Suppressor macrophage treated with lipopolysaccharide for 1 hour (primary cell): ENCODE data around the gene BEX1.
A peak's percentile ranks its signal among the peaks of the same experiment; 100 is the strongest.
"Not testable (repeated sequence)": the region's sequence is repeated elsewhere in the genome, so short reads cannot be mapped to it uniquely, and the experiment has no call there.

Experiments
- DNase-seq, 3 donors: peaks; one replicate each; pipeline ENCODE4 v3.0.0-alpha.2; 2020 to 2022

Gene BEX1

DNA sequence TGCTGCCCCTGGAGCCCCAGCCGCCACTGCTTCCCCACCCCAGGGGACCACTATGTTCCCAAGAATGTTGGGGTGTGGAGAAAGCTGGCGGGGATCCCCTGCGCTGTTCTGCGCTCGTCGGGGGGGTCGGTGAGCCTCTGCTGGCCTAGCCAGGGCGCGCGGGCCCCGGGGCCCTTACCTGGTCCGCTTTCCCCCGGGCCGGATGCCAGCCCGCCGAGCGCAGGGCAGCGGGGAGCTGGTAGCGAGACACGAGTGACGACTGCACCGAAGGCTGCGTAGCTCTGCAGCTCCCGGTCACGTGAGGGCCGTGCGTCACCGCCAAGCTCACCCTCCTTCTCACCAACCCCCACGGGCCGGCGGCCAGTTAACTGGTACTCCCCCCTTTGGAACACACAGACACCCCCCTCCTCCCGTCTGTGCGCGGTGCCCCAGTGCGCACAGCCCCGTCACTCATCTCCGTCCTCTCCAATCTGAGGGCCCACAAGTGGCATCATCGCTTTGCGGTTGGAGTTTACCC, at the start of gene BEX1:
TSS of gene BEX1 (minus strand) at position 254 of the 517 bp plus-strand sequence. CDS start 897 bp downstream, outside the sequence.
- DNase-seq: peak; percentile 18 to 22 (median 21)

DNA sequence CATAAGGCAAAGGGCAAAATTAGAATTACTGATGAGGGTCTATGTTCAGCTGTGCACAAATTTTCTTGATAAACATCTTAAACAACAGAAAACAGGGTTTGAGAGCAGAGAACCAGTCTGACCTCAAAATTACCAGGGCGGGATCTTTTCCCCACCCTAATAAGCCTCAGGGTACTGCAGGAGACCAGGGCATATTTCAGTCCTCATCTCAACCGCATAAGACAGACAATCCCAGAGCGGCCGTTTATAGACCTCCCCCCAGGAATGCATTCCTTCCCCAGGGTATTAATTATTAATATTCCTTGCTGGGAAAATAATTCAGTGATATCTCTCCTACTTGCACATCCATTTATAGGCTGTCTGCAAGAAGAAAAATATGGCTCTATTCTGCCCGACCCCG, 45.5 kb upstream of the BEX1 start:
- DNase-seq: not testable (repeated sequence)

DNA sequence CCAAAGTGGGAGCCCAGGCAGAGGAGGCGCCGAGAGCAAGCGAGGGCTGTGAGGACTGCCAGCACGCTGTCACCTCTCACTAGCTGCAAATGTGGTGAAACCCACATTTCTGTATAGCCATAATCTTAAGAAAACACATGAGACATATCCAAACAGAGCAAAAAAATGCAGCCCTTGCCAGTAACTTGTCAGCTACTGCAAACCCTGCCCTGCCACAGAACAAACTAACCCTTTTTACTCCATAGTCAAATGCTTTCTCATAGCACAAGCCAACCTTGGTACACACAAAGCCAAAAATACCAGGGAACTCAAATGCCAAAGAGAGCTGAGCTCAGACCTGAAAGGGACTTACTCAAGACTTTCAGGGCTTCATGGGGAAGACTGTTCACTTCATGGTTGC, 43.9 kb upstream of the BEX1 start:
- DNase-seq: no peak

DNA sequence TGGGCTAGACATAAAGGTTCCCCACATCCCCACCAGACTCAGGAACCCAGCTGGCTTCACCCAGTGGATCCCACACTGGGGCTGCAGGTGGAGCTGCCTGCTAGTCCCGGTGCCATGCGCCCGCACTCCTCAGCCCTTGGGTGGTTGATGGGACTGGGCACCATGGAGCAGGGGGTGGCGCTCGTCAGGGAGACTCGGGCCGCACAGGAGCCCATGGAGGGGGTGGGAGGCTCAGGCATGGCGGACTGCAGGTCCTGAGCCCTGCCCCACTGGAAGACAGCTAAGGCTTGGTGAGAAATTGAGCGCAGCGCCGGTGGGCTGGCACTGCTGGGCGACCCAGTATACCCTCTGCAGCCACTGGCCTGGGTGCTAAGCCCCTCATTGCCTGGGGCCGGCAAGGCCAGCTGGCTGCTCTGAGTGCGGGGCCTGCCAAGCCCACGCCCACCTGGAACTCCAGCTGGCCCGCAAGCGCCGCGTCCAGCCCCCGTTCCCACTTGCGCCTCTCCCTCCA, 43.3 kb upstream of the BEX1 start:
- not testable (repeated sequence) for DNase-seq

DNA sequence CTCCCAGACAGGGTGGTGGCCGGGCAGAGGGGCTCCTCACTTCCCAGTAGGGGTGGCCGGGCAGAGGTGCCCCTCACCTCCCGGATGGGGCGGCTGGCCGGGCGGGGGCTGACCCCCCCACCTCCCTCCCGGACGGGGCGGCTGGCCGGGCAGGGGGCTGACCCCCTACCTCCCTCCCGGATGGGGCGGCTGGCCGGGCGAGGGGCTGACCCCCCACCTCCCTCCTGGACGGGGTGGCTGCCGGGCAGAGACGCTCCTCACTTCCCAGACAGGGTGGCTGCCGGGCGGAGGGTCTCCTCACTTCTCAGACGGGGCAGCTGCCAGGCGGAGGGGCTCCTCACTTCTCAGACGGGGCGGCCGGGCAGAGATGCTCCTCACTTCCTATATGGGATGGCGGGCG, 40.4 kb upstream of the BEX1 start:
- DNase-seq: not testable (repeated sequence)

DNA sequence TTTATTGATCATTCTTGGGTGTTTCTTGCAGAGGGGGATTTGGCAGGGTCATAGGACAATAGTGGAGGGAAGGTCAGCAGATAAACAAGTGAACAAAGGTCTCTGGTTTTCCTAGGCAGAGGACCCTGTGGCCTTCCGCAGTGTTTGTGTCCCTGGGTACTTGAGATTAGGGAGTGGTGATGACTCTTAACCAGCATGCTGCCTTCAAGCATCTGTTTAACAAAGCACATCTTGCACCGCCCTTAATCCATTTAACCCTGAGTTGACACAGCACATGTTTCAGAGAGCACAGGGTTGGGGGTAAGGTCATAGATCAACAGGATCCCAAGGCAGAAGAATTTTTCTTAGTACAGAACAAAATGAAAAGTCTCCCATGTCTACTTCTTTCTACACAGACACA, 39.9 kb upstream of the BEX1 start:
- DNase-seq: not testable (repeated sequence)

DNA sequence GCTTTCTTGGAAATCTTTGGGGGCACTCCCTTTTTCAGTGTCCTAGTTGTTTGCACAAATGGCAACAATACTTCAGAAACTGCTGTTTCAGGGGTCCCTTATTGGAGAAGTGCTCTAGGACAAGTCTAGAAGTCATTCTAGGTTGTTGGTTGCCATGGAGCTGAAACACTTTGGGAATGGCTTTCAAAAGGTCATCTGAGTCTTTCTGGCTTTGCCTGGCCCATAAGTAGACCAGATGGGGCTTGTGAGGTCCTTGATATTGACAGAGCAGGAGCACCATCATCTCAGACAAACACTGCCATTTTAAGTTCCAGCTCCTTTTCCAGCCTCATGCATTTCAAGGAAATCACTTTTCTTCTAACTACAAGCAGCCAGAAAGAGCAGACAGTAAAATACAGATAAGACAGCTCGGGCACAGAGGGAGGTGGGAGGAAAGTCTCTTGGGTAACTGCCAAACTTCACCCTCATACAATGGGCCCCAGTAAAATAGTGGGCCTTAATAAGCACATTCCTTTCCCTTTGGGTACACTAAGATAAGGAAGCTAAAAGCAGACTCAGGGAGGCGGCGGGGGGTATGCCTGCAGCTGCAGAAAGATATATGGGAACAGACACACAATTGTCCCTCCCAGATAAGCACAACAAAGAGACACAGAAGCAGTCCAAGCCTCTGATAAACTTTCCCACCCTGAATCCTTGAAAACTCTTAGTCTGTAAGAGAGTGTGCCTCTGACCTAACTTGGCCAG, 37.5 kb upstream of the BEX1 start:
- DNase-seq: no peak

DNA sequence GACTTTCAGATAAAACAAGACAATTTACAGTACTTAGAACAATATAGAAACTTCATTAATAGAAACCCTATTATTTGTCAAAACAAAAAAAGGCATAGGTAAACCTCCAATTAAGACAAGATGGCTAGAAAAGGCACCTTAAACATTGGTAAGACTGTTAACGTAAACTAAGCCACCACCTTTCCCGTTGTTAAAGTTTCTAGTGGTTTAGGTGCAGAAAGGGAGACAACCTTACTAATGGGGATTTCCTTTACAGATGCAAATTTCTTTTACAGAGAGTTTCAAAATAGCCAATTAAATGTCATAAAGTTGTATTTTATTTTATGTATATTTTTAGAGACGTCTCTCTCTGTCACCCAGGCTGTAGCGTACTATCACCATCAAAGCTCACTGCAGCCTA, 36.5 kb upstream of the BEX1 start:
- no peak for DNase-seq

DNA sequence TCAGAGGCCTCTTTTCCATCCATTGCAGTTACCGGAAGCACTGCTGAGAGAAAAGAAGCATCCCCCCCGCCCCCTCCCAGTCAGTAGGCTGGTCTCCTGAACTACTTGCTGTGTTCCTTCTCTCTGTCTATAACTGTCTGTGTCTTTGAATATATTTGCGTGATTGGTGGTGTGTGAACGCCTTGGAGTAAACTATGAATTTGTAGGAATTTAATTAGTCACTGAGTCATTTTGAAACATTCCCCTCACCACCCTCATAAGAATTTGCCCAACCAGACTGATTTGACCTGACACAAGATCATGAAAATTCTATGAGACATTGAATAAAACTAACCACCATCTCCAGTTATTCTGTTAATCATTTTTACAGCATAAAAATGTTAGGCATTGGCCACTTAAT, 35.7 kb upstream of the BEX1 start:
- DNase-seq: no peak

DNA sequence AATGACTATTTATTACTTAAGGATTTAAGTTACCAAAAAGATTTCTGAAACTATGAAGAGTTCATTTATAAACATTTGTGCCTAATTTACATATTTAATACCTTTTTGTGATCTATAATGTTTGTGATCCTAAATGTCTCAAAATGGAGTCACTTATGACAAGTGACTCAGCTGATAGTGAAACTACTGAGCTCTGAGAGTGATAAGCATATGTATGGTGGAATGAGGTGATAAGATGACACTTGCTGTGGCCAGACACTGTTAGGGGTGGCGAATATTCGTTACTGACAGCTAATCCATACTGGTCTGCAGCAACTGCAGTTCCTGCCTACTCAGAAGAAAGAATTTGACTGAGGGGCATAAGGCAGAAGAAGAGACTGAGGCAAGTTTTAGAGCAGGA, 34.5 kb upstream of the BEX1 start:
- no peak for DNase-seq

DNA sequence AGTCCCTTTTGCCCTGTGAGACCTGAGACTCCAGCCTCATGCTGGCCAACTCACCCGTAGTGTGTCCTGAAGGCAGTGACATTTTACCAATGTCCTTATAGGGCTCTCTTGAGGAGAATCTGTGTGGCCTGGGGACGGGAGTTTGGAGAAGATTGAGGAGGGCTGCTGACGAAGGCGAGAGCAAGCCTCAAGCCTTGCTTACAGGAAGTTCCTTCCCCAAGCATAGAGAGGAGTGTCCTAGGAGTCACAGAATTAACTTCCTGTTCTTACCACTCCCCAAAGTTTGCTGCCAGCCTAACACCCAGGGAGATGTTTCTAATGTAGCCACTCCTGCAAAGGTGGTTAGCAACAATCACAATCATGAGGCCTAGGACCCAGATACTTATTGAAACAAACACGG, 29.0 kb upstream of the BEX1 start, which contains the start of gene NXF3:
TSS of gene NXF3 (minus strand) at position 202 of the 400 bp plus-strand sequence. CDS start at position 82, 120 bp downstream.
- peak; percentile 1 to 27 (median 22) for DNase-seq

DNA sequence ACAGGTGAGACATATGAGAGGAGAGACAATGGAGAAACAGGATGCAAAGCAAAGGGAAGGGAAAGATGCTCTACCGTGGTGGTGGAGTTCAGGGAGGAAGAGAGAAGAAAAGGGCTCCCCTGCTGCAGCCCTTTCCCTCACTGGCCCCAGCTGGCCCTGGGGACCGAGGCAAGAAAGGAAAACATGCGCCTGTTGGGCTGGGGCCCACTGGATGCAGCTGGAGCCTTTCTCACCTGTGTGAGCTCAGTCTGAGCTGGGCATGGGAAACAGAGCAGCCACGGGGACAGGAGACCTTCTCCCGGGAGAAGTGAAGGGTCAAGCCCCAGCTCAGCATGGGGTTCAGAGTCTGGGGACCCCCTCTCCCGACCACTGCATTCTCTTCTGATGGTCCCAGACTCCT, 17.1 kb upstream of the BEX1 start:
- no peak for DNase-seq

DNA sequence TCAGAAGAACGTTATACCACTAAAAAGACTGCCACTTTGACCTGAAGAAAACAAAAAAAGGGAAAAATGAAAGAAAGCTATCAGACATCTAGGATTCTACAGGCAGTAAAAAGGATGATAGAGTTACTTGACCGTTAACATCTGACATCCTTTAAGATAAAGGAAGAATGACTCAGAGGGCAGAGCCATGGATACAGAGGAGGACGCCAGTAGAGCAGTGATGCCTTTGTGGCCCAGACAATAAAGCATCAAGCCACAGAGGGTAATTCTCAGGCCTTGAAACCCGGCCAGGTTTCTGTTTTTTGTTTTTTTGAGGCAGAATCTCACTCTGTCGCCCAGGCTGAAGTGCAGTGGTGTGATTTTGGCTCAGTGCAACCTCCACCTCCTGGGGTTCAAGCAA, 9.5 kb upstream of the BEX1 start:
- DNase-seq: no peak

DNA sequence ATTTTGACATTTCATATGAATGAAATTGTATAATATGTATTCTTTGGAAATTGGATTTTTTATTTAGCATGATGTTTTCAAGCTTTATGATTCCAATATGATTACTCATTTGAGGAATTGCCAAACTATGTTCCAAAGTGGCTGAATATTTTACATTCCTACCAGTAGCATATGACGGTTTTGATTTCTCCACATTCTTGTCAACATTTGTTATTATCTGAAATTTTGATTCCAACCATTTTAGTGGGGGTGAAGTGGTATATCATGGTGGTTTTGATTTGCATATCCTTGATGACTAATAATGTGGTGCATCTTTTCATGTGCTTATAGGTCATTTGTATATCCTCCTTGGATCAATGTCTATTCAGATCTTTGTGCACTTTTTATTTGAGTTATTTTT, 2.6 kb upstream of the BEX1 start:
- DNase-seq: no peak

DNA sequence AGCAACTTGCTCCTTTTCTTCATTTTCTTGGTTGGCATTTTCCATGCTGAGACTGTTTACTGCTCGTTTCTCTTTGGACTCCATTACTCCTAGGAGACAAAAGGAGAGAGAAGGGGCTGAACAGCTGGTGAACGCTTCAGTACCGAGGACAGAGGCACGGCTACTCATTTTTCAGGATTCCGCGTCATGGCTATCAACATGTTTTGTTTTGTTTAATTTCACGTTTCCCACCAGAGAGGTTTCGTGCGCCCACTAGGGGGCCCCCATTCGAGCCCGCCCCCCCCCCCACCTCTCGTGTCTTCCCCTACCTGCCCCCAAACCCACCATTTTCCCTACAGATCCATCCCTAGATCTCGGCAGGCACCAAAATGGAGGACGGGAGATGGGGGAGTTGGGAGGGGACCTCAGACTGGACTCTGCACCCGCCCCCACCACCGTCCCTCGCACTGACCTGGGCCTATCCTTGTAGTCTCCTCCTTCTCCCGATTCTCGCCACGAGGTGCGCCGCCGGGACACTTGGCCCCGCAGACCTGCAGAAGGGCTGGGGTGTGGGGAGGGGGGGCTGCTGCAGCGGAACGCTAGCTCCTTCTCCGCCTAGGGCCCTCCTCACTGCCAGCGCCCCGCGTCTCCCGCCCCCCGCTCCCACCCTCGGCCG, 653 bp downstream of the BEX1 start:
- peak; percentile 10 to 36 (median 19) for DNase-seq

DNA sequence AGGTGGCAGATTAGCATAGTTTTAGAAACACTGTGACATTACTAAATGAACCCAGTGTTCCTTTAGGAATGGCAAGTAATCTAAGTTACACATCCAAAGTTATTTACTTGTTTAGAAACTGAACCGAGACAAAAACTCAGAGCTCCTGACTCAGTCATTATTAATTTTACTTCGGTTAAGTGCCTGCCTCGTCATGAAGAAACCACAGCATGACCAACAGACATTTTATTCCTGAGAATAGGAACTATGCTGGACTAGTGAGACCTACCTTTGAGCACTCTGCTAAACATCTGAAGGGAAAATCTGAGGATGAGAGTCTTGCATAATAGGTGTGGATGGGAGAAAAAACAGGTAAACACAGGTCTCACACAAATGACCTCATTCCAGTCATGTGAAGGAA, 2.5 kb downstream of the BEX1 start:
- no peak for DNase-seq

DNA sequence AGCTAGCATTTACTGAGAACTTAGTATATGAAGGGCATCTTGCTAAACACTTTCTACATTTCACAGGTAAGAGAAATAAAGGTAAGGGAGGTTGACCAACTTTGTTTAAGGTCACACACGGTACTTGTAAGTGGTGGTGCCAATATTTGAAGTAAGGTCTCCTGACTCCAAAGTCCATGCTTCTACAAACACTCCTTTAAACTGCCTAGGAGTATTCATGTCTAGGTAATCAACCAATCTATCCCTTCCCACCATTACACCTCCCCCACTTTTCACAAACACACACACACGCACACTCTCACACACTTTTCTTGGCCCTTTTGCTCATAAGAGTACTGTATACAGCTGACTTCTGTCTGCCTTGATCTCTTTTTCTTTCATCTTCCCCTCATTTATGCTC, 7.1 kb downstream of the BEX1 start:
- no peak for DNase-seq

DNA sequence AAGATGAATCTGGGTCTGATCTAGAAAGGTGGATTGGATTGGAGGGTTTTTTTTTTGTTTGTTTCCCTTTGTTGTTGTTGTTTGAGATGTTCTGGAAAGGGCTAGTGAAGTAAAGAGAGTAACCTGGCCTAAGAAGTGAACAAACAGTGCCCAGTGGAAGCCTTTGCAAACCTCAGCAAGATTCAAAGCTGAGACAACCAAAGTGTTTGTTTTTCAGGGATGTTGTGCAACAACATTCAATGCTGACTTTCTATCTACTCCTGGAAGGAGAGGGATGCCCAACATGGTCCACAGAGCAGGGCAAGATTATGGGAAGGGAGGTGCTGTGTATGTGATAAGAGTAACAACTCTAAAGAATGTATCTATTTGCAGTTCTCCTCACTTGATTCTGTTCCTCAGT, 11.3 kb downstream of the BEX1 start:
- DNase-seq: no peak

DNA sequence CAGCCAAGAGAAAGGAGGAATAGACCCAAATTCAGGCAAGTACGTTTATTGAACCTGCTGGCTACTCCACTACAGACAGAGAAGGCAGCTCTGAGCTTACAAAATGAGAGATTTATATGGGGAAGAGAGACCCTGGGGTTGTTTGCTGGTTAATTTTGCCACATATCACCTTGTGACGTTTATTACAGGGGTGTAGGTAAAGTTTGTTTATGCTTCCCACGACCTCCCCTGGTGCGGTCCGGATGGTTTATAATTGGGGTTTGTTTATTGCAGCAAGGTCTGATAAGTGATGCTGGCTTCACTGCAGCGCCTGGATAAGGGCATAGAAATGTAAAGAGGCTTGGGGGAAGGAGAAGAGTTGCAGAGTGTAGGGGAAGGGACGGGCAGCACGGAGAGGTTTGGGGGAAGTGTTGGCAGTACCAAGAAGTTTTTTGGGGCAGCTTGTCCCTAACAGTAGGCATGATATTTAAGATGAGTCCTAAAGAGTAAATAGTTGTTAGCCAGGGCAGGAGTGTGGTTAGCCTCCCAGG, 12.6 kb downstream of the BEX1 start:
- no peak for DNase-seq

DNA sequence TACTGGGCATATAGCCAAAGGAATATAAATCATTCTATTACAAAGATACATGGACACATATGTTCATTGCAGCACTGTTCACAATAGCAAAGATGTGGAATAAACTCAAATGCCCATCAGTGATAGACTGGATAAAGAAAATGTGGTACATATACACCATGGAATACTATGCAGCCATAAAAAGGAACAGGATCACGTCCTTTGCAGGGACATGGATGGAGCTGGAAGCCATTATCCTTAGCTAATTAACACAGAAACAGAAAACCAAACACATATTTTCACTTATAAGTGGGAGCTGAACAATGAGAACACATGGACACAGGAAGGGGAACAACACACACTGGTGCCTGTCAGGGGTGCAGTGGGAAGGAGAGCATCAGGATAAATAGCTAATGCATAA, 30.6 kb downstream of the BEX1 start:
- DNase-seq: not testable (repeated sequence)

DNA sequence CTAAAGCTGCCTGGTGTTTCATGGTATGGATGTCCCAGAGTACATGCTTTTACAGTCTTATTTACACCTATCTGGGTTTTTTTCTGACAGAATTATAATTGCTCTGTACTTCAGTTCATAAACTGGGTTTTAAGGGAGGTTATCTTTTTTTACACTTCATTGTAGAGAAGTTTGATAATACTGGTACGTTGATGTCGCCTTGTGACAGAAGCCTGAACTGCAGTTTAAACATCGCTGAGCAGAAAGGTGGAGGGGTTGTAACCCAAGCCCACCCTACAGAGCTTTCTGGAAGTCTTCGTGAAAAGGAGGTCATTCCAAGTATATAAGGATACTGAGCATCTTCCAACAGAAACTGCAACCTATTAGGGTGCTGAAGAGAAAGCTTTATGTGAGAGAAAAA, 46.4 kb downstream of the BEX1 start:
- no peak for DNase-seq

DNA sequence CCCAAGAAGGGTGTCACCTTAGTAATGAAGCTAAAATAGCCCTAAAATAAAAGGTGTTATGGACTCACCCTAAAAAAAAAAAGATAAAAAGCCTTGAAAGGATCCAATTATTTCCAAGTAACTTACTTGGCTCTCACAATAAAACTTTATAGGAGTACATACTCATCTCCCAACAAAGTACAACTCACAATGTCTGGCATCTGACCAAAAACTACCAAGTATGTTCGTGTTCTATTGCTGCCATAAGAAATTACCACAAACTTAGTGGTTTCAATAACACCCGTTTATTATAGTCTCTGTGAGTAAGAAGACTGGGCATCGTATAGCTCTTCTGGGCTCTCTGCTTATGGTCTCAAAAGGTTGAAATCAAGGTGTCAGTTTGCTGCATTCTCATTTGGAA, 51.0 kb downstream of the BEX1 start:
- DNase-seq: no peak
